ENCODE measurements around the gene C1orf159.
"Not testable (repeated sequence)": the region's sequence is repeated elsewhere in the genome, so short reads cannot be mapped to it uniquely, and the experiment has no call there.

Gene C1orf159

DNA sequence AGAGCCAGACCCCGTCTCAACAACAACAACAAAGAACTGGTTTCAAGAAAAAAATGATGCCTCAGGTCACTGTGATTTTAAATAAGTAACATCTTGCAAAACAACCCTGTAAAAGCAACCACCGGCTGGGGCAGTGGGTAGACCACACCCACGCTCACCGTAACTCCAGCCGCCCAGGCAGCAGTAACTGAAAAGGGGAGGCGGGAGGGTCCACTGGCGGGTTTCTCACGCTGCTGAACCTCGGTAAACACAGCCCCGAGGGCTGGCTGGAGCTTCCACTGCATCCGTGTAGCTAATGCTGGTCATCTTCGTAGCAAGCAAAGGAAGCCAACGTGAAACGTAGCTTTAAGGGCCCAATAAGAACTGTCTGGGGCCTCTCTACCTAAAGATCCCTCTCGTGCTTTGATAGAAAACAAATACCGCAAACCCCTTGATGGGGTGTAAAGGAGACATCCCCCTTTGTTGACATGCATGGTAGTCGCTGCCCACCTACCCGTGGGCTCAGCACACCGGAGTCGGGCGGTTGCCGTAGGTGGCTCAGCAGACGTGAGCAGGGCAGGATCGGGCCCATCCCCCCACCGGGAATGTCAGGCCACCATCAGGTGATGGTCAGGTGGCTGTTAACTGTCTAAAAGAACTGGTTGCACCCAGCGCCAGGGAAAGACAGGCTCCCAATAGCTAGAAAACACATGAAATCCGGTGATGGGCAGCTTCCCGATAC, 4.2 kb downstream of the C1orf159 start:
- no peaks in the 10 kb centered on the region for H3K27me3 ChIP-seq (ENCODE audit: low read depth)
- in situ Hi-C loops (cut with MboI; ENCODE audit: low sequenced_read_pairs), result loop anchor here (10.0 kb wide), 1 partner anchor 193 kb away; the partner anchor contains the start of genes ACAP3 and PUSL1
- no peaks in the 10 kb centered on the region for H3K4me1 ChIP-seq
- no peak for DNase-seq (ENCODE audit: low spot score in 2 of 2)
- H3K36me3 ChIP-seq (replicated peaks), result no peaks in the 10 kb centered on the region
- H3K4me3 ChIP-seq, result no peak overlapping the region
- H3K9me3 ChIP-seq, result no peaks in the 10 kb centered on the region

DNA sequence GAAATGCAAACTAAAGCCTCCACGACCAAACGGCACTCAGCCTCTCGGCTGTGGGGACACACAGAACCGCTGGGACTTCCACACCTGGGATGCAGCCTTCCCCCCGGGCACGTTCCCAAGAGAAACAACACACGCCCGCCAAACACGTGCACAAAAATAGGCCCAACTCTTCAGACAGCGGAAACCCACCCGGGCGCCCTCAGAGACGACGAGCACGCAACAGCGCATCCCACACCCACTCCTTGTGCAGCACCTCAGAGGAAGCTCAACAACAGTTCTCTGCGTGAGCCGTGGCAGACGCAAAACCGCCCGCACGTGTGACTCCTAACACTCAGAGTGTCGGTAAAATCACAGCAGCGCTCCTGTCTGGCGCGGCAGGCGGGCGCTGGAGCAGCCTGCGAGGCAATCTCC, 5.3 kb downstream of the C1orf159 start:
- 0 out of 2 replicates have a peak, but pooled peaks cover 3% of the 10 kb centered on the region for H3K9me3 ChIP-seq
- in situ Hi-C loops (cut with MboI; ENCODE audit: low sequenced_read_pairs), result loop anchor here (10.0 kb wide), 1 partner anchor 194 kb away; the partner anchor contains the start of genes ACAP3 and PUSL1
- H3K4me1 ChIP-seq, result no peaks in the 10 kb centered on the region
- no peak overlapping the region for H3K4me3 ChIP-seq
- H3K36me3 ChIP-seq (replicated peaks), result no peaks in the 10 kb centered on the region
- no peak for DNase-seq (ENCODE audit: low spot score in 2 of 2)
- H3K27me3 ChIP-seq (ENCODE audit: low read depth), result no peaks in the 10 kb centered on the region

DNA sequence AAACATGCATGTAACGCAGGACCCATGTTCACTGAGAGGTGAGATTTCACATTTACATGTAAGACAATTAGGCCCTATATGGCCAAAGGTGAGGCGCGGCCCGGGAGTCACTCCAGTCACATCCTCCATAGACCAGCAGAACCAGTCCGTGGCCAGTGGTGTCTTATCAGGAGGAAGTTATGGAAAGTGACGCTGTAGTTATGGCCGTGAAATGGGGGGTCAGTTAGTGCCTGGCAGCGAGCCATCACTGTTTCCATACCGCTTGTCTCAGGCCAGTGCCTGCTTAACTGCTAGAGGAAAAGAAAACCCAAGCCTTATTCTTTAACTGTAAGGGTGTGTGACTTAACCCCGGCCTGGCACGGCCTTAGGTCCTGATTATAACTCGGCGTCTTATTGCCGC, 6.1 kb downstream of the C1orf159 start:
- H3K9me3 ChIP-seq, result 0 out of 2 replicates have a peak, but pooled peaks cover 3% of the 10 kb centered on the region
- in situ Hi-C loops (cut with MboI; ENCODE audit: low sequenced_read_pairs), result loop anchor here (10.0 kb wide), 1 partner anchor 195 kb away; the partner anchor contains the start of genes ACAP3 and PUSL1

DNA sequence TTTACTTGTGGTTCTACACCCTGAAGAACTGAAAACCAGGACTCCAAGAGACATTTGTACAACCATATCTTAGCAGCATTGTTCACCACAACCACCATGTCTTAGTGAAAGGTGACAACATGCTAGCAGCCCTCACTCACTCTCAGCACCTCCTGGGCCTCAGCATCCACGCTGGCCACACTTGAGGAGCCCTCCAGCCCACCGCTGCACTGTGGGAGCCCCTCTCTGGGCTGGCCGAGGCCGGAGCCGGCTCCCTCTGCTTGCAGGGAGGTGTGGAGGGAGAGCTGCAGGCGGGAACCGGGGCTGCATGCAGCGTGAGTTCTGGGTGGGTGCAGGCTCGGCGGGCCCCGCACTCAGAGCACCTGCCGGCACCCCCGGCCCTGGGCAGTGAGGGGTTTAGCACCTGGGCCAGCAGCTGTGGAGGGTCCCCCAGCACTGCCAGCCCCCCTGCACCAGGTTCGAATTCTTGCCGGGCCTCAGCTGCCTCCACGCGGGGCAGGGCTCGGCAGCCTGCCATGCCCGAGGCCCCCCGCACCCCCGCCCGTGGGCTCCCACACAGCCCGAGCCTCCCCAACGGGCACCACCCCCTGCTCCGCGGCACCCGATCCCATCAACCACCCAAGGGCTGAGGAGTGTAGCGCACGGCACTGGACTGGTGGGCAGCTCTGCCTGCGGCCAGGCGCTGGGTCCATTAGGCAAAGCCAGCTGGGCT, 9.2 kb downstream of the C1orf159 start:
- Histone ChIP-seq H3K4me3 (no peak overlapping the region), H3K4me1 (no peaks in the 10 kb centered on the region), H3K9me3 (0 out of 2 replicates have a peak, but pooled peaks cover 3% of the 10 kb centered on the region), H3K27me3 (ENCODE audit: low read depth) (no peaks in the 10 kb centered on the region), H3K36me3 (replicated peaks) (no peaks in the 10 kb centered on the region)
- no peak for DNase-seq (ENCODE audit: low spot score in 2 of 2)
- in situ Hi-C loops (cut with MboI; ENCODE audit: low sequenced_read_pairs), result no loop called here

More for the DNA sequence above, 6.1 kb downstream of the C1orf159 start:
- DNase-seq (ENCODE audit: low spot score in 2 of 2), result no peak
- Histone ChIP-seq H3K4me3 (no peak overlapping the region), H3K36me3 (replicated peaks) (no peaks in the 10 kb centered on the region), H3K27me3 (ENCODE audit: low read depth) (no peaks in the 10 kb centered on the region), H3K4me1 (no peaks in the 10 kb centered on the region)

DNA sequence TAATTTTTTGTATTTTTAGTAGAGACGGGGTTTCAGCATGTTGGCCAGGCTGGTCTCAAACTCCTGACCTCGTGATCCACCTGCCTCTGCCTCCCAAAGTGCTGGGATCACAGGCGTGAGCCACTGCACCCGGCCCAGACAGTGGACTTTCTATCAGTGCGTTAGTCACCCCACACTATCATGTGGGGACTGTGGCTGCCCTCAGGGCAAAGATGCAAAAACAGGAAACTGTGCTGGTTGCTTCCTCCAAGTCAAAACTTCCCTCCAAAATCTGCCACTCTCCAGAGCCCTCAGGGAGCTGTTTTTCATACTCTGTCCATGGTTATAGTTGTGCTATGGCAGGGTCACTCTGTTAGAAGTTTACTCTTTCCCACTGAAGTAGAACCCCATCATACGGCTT, 11.7 kb downstream of the C1orf159 start:
- in situ Hi-C loops (cut with MboI; ENCODE audit: low sequenced_read_pairs), result loop anchor here (5.0 kb wide), 1 partner anchor 52 kb away; no protein-coding TSS in a partner anchor
- H3K27me3 ChIP-seq (ENCODE audit: low read depth), result not testable (repeated sequence)

DNA sequence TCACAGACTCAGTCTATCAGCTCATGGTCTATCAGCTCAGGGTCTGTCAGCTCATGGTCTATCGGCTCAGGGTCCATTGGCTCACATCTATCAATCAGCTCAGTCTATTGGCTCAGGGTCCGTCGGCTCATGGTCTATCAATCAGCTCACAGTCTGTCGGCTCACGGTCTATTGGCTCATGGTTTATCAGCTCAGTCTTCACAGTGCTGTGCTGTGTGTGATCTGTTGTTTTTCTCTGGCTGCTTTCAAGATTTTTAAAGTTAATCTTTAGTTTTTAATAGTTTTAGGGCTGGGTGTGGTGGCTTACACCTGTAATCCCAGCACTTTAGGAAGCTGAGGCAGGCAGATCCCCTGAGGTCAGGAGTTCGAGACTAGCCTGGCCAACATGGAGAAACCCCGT, 14.4 kb downstream of the C1orf159 start:
- no peak overlapping the region for H3K4me3 ChIP-seq
- no peaks in the 10 kb centered on the region for H3K27me3 ChIP-seq (ENCODE audit: low read depth)
- in situ Hi-C loops (cut with MboI; ENCODE audit: low sequenced_read_pairs), result loop anchor here (5.0 kb wide), 1 partner anchor 49 kb away; no protein-coding TSS in a partner anchor
- no peak for DNase-seq (ENCODE audit: low spot score in 2 of 2)
- H3K4me1 ChIP-seq, result no peaks in the 10 kb centered on the region
- H3K9me3 ChIP-seq, result 0 out of 2 replicates have a peak, but pooled peaks cover 2% of the 10 kb centered on the region
- H3K36me3 ChIP-seq (replicated peaks), result no peaks in the 10 kb centered on the region

More for the DNA sequence above, 11.7 kb downstream of the C1orf159 start:
- not testable (repeated sequence) for H3K4me3 ChIP-seq; H3K9me3 ChIP-seq; H3K36me3 ChIP-seq (replicated peaks); H3K4me1 ChIP-seq; DNase-seq (ENCODE audit: low spot score in 2 of 2)

DNA sequence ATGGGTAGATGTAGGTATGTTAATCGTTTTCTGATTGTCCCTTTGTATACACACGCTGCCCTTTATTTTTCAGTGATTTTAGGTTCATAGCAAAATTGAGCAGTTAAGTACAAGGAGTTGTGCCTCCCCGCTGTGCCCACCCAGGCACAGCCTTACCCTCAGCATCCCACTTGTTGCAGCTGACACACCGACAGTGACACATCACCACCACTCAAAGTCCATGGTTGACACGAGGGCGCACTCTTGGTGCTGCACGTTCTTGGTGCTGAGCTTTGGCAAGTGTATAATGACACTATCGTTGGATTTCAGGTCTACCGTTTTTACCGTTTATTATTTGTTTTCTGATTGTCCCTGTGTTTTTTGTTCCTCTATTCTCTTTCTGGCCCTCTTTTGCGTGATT, 15.6 kb downstream of the C1orf159 start:
- Histone ChIP-seq H3K36me3 (replicated peaks) (no peaks in the 10 kb centered on the region), H3K27me3 (ENCODE audit: low read depth) (no peaks in the 10 kb centered on the region), H3K4me1 (no peaks in the 10 kb centered on the region), H3K4me3 (no peak overlapping the region), H3K9me3 (no peaks in the 10 kb centered on the region)
- DNase-seq (ENCODE audit: low spot score in 2 of 2), result peak in 1 of 2 experiments; percentile 1
- in situ Hi-C loops (cut with MboI; ENCODE audit: low sequenced_read_pairs), result loop anchor here (5.0 kb wide), 1 partner anchor 48 kb away; no protein-coding TSS in a partner anchor

DNA sequence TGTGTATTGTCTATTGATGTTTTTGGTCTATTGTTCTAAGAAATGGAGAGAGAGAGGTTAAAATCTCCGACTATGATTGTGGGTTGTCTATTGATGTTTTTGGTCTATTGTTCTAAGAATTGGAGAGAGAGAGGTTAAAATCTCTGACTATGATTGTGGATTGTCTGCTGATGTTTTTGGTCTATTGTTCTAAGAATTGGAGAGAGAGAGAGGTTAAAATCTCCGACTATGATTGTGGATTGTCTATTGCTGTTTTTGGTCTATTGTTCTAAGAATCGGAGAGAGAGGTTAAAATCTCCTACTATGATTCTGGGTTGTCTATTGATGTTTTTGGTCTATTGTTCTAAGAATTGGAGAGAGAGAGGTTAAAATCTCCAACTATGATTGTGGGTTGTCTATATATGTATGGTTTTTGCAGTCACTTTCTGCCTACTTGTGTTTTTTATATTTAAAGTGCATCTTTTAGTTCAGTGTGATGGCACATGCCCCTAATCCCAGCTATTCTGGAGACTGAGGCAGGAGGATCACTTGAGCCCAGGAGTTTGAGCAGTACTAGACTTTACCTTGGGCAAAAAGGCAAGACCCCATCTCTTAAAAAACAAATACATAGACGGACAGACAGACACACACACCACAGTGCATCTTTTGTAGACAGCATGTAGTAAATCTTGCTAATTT, 16.2 kb downstream of the C1orf159 start:
- no peaks in the 10 kb centered on the region for H3K4me1 ChIP-seq
- DNase-seq (ENCODE audit: low spot score in 2 of 2), result no peak
- in situ Hi-C loops (cut with MboI; ENCODE audit: low sequenced_read_pairs), result loop anchor here (5.0 kb wide), 1 partner anchor 47 kb away; no protein-coding TSS in a partner anchor
- H3K27me3 ChIP-seq (ENCODE audit: low read depth), result no peaks in the 10 kb centered on the region
- H3K36me3 ChIP-seq (replicated peaks), result no peaks in the 10 kb centered on the region
- no peaks in the 10 kb centered on the region for H3K9me3 ChIP-seq
- no peak overlapping the region for H3K4me3 ChIP-seq

DNA sequence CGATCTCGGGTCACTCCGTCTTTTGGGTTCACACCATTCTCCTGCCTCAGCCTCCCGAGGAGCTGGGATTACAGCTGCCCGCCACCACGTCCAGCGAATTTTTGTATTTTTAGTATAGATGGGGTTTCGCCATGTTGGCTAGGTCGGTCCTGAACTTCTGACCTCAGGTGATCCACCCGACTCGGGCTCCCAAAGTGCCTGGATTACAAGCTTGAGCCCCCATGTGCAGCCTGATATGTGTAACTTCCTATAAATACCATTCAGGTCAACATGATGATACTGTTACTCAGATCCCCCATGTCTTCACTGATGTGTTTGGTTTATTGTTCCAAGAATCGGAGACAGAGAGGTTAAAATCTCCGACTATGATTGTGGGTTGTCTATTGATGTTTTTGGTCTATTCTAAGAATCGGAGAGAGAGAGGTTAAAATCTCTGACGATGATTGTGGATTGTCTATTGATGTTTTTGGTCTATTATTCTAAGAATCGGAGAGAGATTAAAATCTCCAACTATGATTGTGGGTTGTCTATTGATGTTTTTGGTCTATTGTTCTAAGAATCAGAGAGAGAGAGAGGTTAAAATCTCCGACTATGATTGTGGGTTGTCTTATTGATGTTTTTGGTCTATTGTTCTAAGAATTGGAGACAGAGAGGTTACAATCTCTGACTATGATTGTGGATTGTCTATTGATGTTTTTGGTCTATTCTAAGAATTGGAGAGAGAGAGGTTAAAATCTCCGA, 17.0 kb downstream of the C1orf159 start:
- H3K36me3 ChIP-seq (replicated peaks), result no peaks in the 10 kb centered on the region
- no peaks in the 10 kb centered on the region for H3K4me1 ChIP-seq
- in situ Hi-C loops (cut with MboI; ENCODE audit: low sequenced_read_pairs), result no loop called here
- H3K4me3 ChIP-seq, result no peak overlapping the region
- DNase-seq (ENCODE audit: low spot score in 2 of 2), result peak in 1 of 2 experiments; percentile 1
- H3K9me3 ChIP-seq, result no peaks in the 10 kb centered on the region
- H3K27me3 ChIP-seq (ENCODE audit: low read depth), result no peaks in the 10 kb centered on the region

DNA sequence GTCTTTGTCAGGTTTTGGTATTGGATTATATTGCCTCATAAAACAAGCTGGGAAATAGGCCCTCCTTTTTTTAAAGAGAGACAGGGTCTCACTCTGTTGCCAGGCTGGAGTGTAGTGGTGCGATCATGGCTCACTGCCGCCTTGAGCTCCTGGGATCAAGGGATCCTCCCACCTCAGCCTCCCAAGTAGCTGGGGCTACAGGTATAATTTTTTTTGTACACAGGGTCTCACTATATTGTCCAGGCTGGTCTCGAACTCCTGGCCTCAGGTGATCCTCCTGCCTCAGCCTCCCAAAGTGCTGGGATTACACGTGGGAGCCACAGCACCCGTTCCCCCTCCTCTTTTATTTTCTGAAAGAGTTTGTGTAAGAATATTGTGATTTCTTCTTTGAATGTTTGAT, 19.8 kb downstream of the C1orf159 start:
- in situ Hi-C loops (cut with MboI; ENCODE audit: low sequenced_read_pairs); H3K4me1 ChIP-seq; H3K36me3 ChIP-seq (replicated peaks); H3K4me3 ChIP-seq; H3K27me3 ChIP-seq (ENCODE audit: low read depth); H3K9me3 ChIP-seq: not testable (repeated sequence)
- DNase-seq (ENCODE audit: low spot score in 2 of 2), result peak in 1 of 2 experiments; percentile 1

DNA sequence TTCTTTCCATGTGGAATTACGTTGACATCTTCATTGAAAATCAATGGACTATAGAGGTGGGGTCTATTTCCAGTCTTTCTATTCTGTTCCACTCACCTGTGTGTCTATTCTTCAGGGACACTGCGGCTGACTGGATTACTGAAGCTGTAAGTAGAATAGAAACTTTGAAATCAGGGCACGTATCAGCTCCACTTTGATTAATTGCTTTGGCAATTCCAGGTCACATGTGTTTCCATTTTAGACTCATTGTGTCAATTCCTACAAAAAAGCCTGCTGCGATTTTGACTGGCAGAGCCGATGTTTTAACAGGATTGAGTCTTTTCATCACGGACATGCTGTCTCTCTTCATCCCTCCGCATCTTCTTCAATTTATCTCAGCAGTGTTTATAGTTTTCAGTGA, 20.9 kb downstream of the C1orf159 start:
- H3K9me3 ChIP-seq, result no peaks in the 10 kb centered on the region
- no peak for DNase-seq (ENCODE audit: low spot score in 2 of 2)
- H3K36me3 ChIP-seq (replicated peaks), result no peaks in the 10 kb centered on the region
- in situ Hi-C loops (cut with MboI; ENCODE audit: low sequenced_read_pairs), result no loop called here
- H3K4me1 ChIP-seq, result no peaks in the 10 kb centered on the region
- H3K4me3 ChIP-seq, result no peak overlapping the region
- H3K27me3 ChIP-seq (ENCODE audit: low read depth), result no peaks in the 10 kb centered on the region

DNA sequence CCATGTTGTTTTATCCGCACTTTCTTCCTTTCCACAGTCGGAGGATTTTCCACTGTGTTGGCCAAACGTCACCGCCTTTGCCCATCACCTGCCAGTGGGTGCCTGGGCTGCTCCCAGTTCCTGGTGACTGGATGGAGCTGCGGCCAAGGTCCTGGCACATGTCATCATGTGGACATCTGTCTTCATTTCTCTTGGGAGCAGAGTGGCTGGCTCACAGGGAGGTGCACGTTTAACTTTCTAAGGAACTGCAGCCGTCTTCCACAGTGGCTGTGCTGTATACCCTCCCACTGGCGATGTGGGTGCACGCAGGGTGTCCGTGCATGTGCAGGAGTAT, 22.3 kb downstream of the C1orf159 start:
- no peaks in the 10 kb centered on the region for H3K4me1 ChIP-seq
- H3K27me3 ChIP-seq (ENCODE audit: low read depth), result no peaks in the 10 kb centered on the region
- peak in 1 of 2 experiments; percentile 1 for DNase-seq (ENCODE audit: low spot score in 2 of 2)
- H3K4me3 ChIP-seq, result no peak overlapping the region
- in situ Hi-C loops (cut with MboI; ENCODE audit: low sequenced_read_pairs), result no loop called here
- H3K9me3 ChIP-seq, result no peaks in the 10 kb centered on the region
- no peaks in the 10 kb centered on the region for H3K36me3 ChIP-seq (replicated peaks)
